HG03439 (cell line): Measurements from ENCODE around the gene ZNF225.
"Not testable (repeated sequence)": the region's sequence is repeated elsewhere in the genome, so short reads cannot be mapped to it uniquely, and the experiment has no call there.

ENCODE experiments used
- ATAC-seq: cut with Tn5 transposase; IDR thresholded peaks from one replicate; pipeline ENCODE4 v1.9.1; 2021; ENCODE audit warnings: mild to moderate bottlenecking, moderate library complexity; ENCODE audit not compliant: unreplicated experiment

The ZNF225 gene

GRCh38 chr19:44113138-44113783 is at the start of gene ZNF225:
Gene ZNF225 (plus strand): TSS chr19:44113399. CDS start chr19:44115828, 2,429 bp downstream.
- ATAC-seq, result peak; percentile 91

- ATAC-seq, result no peak
These were observed 46.9 kb upstream of the ZNF225 start for GRCh38 chr19:44066305-44066704.

- ATAC-seq, result no peak
These were observed 43.8 kb upstream of the ZNF225 start for GRCh38 chr19:44069415-44069814.

GRCh38 chr19:44071824-44072542 is 41.2 kb upstream of the ZNF225 start, which contains the start of gene ZNF284:
Gene ZNF284 (plus strand): TSS chr19:44072159. CDS start chr19:44076390, 4,231 bp downstream.
- ATAC-seq, result peak; percentile 85

- no peak for ATAC-seq
These were observed 40.4 kb upstream of the ZNF225 start for GRCh38 chr19:44072543-44073401.

- ATAC-seq, result no peak
These were observed 36.9 kb upstream of the ZNF225 start for GRCh38 chr19:44076325-44076724.

- no peak for ATAC-seq
These were observed 21.1 kb upstream of the ZNF225 start for GRCh38 chr19:44092108-44092507.

GRCh38 chr19:44093931-44094765 is 19.1 kb upstream of the ZNF225 start, which contains the start of gene ZNF224:
Gene ZNF224 (plus strand): TSS chr19:44094361. CDS start chr19:44097874, 3,513 bp downstream.
- ATAC-seq, result peak; percentile 87

- ATAC-seq, result no peak
These were observed 5.4 kb upstream of the ZNF225 start for GRCh38 chr19:44107751-44108150.

- no peak for ATAC-seq
These were observed 3.7 kb upstream of the ZNF225 start for GRCh38 chr19:44109458-44109857.

- no peak for ATAC-seq
These were observed 1.2 kb upstream of the ZNF225 start for GRCh38 chr19:44111910-44112463.

GRCh38 chr19:44112802-44113137 is 429 bp upstream of the ZNF225 start:
- ATAC-seq, result peak; percentile 6

GRCh38 chr19:44113784-44114390 is 688 bp downstream of the ZNF225 start:
- no peak for ATAC-seq

- not testable (repeated sequence) for ATAC-seq
These were observed 8.0 kb downstream of the ZNF225 start for GRCh38 chr19:44121162-44121561.

GRCh38 chr19:44131955-44132354 is 18.8 kb downstream of the ZNF225 start:
- ATAC-seq, result no peak

- peak; percentile 56 for ATAC-seq
These were observed 28.2 kb downstream of the ZNF225 start, which contains the start of gene ZNF234 for GRCh38 chr19:44141191-44142058. Gene ZNF234 (plus strand): TSS chr19:44141554. CDS start chr19:44144633, 3,079 bp downstream.

- ATAC-seq, result no peak
These were observed 28.8 kb downstream of the ZNF225 start for GRCh38 chr19:44142059-44142433.

GRCh38 chr19:44149776-44150175 is 36.6 kb downstream of the ZNF225 start:
- ATAC-seq, result no peak

- ATAC-seq, result no peak
These were observed 38.3 kb downstream of the ZNF225 start for GRCh38 chr19:44151491-44151890.
